Ecto neural progenitor cell (in vitro differentiated cells): ENCODE measurements around the gene IPCEF1.

ENCODE experiments used
- DNase-seq: peaks from one replicate; pipeline ENCODE4 v3.0.0-alpha.2; 2018; ENCODE audit warnings: low spot score

Gene IPCEF1

DNA sequence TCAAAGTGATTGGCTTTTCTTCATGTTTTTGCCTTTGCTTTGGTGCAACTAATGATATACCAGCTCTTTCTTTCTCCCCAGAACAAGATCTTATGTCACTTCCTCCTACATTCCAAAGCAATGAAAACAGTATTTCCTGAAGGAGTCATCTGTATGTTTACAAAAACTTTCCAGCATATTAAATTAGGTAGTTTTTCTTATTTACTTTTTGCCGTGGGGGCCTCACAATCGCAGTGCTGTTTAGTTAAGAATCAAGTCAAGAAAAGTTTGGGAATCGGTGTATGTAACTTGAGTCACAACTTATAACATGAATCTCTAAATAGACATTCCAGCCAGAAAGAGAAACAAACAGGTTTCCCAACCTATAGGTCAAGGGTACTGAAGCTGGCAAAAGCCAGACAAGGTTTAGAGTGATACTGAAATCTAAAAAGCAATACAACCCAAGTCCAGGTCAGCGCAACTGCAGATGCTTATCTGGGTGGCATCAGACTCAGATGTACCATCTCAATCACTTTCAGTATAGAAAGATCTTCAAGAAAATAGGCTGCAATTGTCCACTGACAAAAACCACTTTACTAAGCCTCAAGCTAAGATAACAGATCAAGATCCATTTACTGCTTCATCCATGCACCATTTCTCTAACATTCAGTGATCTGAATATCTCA lies 63.6 kb downstream of the IPCEF1 start:
- no peak for DNase-seq

DNA sequence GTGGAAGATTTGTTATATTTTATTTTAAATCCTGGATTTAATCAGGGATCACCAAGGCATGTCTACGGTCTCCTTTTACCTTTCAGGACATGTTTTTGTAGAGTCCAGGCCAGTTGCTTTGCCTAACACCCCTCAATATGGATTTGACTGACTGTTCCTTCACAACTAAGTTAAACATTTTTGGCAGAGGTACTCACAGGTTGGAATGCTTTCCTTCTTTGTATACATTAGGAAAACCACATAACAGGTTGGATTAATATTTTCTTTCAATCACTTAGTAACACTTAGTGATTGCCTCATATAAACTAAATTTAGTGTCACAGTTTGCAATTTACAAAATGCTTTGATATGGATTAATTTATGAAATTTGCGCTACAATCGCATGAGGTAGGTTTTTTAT lies 64.5 kb downstream of the IPCEF1 start:
- DNase-seq: no peak

DNA sequence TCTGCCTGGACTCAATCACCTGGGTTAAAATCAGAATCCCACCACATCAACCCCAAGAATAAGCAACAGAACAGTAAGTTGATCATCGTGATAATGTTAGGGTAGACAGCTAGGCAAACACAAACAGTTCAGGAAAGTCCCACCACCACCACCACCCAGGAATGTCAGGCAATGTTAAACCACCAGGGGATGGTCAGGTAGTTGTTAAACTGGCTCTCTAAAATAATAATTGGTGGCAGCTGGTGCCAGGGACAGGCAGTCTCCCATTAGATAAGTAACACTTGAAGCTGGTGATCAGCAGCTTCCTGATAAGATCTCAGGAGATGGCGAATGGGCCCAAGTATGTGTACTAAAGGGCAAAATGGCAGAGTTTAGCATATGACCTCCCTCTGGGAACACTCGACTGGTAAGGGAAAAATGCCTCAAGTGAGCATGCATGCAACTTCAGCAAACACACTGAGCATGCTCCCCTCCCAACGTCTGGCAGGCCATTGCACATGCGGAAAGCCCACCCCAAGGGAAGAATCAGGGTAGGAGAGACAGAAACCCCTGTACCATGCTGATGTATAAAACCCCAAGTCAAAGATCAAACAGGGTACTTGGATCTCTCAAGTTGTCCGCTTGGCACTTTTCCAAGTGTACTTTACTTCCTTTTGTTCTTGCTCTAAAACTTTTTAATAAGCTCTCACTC lies 66.6 kb downstream of the IPCEF1 start:
- no peak for DNase-seq

DNA sequence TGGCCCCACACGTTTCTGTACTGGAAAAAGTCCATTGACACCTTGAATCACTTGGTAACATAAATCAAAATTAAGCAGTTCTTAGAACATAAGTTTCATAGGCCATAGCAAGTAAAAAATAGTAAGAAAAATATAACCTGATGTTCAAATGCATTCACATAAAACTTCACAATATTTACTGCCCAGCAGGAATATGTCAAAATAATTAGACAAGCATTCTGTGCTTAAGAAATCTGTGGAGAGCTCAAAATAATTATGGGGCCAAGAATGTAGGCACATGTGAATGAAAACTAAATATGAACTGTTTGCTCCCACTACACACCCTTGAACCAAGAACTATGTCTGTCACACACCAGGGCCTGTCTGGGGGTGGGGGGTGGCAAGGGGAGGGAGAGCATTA lies 70.8 kb downstream of the IPCEF1 start:
- DNase-seq: no peak

DNA sequence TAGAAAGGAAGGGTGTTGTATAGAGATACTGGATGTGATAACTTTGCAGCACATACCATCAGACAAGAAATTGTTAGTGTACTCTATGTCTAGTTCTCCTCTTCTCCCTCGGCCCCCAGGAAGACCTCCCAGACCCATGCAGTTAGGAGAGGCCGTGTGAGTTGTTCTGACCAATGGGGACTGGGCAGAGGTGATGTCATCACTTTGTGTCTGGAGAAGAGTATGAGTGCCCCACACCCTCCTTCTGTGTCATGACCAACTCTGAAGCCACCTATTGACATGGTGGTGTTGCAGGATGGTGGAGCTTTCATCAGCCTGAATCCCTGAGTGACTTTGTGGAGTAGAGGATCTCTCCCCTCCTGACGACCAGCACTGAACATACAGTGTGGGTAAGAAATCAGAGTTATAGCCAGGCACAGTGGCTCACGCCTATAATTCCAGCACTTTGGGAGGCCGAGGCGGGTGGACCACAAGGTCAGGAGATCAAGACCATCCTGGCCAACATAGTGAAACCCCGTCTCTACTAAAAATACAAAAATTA lies 72.2 kb downstream of the IPCEF1 start:
- no peak for DNase-seq

DNA sequence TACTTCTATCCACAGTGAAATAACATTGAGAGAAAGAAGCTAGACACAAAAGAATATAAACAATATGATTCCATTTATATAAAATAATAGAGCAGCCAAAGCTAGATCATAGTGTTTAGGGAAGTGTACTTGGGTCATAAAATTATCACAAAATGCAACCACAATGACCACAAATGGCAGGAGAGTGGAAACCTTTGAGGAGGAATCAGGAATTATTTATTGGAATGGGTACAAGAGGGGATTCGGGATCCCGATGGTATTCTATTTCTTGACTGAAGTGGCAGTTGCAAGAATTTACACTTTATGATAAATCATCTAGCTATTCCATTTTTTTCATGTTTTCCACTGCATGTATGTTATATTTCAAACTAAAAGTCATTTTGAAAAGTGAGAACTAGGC lies 76.1 kb downstream of the IPCEF1 start:
- no peak for DNase-seq

DNA sequence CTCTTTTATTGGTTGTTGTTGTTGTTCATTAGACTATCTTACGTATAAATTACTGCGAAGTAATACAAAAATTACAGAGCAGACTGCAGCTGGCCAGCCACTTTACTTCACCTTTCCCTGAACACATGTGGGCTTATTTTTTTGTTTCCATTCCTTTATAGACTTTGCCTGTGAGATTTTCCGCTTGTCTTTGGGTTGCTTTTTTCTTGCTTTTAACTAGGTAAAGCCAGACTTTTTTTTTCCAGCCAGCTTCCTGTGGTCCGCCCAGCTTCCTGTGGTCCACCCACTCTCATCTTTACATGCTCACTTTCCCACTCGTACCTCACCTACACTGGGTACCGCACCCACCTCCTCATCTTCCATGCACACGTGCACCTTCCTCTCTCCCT lies 79.0 kb downstream of the IPCEF1 start:
- no peak for DNase-seq

DNA sequence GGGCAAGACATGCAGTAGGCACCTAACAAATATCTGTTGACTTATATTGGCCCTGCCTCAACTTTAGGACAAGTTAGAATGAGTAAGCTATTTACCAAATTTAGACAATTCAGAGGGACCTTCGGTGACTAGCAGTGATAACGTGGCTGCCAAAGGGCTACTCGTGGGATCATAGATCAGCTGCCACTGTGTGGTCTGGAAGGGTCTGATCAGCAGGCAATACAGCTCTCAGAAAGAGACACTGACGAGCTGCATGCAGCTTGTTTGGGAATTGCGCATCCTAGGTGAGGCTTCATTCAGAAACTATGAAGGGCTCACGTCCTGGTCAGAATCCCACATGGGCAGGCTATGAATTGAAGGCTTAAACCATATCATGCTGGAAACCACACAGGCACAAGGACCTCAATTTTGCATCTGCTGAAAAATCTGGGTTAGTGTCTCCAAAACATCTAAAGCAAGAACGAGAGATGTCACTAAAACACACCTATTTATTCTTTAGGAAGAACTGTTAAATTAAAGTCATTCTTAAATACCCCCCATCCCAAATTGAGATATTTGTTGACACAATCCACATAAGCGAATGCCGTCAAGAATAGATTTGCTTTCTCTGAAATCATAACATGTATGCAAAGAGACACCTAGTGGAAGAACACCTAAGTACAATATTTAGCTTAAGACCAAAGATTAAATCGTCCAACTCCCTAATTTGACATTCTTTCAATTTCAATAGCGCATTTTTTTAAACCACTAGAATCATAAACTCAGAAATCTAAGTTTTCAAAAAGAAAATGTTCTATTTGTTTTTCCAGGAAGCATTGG lies 79.6 kb downstream of the IPCEF1 start:
- DNase-seq: no peak

DNA sequence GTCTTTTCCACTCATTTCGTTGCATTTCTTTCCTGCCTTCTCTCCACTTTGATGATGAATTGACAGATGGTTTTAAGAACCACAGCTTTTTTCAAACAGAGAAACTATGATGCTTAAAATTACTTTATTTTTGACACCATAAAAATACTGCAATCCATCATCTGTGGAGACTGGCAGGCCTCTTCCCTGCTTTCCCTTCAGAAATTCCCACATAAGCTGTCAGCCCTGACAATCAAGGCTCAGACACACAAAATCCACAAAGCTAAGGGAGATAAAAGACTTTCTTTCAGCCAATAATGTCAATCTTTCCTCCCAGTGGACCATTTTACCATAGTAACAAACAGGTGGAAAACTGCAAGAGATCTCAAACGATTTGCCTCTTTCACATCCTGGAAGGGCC lies 82.4 kb downstream of the IPCEF1 start:
- no peak for DNase-seq

DNA sequence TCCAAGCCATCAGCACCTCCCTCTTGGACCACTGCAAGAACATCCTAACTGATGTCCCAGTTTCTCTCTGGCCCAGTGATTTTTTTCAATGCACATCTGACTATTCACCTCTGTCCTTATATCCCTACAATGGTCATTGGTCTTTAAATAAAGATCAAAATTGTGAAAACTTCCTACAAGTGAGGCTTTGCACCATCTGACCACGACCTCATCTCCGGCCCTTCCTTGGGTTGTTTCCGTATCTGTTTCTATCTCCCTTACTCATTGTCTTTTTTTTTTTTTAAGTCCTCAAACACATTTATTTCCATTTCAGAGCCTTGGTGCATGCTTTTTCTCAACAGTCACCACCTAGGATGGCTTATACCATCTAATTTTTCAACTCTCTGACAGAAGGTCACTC lies 88.1 kb downstream of the IPCEF1 start:
- no peak for DNase-seq

DNA sequence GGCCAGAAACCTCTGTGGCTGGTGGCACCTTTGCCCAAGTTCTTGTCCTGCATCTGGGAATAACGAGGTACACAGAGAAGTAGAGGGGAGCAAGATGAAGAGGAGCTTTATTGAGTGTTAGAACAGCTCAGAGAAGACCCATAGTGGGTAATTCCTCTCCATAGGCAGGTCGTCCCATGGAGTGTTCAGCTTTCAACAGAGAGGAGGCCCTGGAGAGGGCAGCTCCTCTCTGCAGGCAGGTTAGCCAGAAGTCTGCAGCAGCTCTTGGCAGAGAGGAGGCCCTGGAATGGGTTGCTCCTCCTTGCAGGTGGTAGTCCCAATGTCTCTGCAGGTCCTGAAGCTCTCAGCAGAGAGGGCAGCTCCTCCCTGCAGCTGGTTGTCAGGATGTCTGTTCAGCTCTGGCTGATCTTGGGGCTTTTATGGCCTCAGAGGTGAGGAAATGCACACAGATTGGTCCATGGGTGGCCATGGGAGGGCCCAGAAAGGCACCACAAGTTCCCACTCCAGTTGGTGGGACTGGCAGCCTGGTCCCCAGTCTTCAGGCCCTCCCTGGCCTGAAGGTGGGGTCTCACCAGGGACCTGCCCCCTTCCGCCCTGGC lies 89.0 kb downstream of the IPCEF1 start:
- DNase-seq: no peak

DNA sequence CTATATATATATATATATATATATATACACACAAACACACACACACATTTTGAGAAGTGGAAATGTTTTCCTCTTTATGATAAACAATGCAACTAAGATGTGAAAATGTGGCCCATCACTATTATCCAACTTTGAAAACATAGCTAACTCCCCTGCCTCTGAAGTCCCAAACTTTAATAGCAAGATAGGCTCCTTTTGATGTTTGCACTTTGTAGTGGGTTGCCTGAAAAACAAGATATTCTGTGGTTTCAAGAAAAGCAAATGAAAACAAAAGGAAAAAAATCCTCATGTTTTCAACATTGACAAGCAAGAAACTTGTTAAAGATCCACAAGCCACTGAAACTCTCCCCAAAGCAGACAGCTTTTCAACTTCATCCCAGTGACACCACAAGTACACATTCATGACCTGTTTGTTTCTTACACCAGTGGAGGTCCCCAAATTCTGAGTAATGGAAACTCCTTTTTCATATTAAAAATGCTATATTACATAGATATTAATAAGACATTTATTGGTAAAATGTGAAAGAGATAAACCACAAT lies 90.0 kb downstream of the IPCEF1 start:
- no peak for DNase-seq

DNA sequence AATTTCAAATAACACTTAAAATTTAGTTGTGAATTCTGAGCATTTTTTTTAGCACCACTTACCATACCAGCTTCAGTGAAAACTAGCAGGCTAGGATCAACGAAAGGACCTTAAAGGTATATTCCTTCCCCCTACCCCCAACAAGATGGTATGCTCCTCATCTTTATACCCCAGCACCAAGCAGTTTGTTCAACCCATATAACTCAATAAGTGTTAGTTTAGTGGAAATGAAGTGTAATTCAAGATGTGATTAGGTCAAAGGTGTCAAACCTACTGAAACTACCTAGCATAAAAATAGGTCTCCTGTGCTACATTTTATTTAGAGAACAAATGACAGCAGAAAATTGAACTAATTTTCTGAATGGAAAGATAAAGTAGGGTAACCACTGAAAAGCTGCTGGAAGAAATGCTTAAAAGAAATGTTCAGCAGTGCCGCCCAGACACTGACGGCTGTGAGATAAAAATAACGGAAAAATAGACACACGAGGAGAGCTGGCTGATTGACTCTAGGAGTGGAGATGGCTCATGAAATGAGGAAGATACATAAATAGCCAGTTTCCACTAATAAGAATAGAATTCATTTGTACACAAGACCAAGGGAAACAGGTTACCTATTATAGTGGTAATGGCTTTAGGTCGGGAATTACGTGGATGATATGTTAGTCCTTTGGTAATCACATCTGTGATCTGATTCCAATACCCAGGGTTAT lies 94.8 kb downstream of the IPCEF1 start:
- no peak for DNase-seq

DNA sequence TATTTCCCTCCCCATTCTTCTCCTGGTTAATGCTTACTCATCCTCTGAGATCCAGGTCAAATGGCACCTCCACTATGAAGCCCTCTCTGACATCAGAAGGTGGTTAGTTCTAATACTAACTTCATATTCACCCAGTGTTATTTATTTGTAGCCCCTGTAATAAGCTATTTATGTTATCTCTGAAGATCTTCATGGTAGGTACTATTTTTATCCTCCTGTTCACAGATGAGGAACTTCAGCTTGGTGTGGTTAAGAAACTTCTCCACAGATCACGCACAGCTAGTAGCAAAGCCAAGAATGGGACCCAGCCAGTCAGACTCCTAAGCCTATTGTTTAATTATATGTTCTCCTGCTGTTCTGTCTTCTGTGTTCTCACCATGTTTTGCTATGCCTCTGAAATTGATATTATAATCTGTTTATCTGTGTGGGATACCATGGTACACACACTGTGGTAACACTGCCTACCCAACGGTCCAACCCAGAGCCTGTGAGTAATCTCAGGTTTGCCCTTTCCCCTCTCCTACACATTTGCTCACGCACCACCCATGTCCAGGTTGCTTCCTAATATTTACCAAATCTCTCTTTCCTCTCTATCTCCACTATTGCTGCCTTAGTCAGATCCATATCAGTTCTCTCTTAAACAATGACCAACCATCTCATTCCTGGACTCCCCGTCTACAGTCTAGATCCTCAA lies 98.4 kb downstream of the IPCEF1 start:
- no peak for DNase-seq

DNA sequence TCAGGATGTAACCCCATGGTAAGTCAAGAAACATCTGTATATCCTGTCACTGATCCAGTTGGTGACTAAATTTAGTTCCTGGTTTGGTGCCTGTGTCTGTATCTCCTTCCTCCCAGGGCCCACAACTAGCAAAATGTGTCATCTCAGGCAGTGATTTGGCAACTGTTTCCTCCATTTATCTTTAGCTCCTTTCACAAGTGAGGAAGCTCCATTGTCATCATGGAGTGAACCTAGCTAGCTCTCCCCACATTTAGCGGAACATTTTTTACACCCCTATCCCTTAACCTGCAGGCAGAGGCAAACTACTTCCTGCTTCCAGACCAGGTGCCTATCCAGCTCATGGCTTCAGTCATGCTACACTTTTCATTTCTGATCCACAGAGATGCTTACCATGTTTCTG lies 99.5 kb downstream of the IPCEF1 start:
- no peak for DNase-seq

DNA sequence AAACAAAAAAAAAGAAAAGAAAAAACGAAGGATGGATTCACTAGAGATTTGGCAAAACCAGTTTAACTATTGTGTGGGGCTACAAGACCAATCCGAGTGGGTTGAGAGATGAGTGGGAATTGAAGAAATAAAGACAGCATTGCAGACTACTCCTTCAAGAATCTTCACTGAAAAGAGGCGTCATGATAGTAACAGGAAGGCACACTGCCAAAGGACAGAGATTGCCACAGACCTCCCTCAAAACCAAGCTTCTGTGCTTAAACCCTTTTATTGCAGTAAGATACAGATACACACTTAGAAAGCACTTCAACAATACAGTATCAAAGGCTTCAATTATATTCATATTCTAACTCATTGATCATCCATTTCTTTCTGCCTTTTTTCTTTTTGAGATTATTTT lies 103.9 kb downstream of the IPCEF1 start:
- DNase-seq: no peak

DNA sequence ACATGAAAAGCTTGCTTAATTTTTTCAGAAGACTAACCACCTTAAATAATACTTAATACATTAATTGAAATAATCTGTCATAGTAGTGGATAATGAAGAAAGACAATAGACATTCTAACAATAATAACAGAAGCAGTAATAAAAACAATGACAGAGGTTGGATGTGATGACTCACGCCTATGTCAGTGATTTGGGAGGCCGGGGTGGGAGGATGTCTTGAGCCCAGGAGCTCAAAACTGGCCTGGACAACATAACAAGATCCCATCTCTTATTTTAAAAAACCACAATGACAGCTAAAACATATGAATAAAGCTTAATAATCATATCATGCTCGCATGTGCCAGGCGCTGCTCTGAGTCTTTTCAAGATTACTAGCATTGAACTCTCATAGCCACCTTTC lies 105.5 kb downstream of the IPCEF1 start:
- no peak for DNase-seq

DNA sequence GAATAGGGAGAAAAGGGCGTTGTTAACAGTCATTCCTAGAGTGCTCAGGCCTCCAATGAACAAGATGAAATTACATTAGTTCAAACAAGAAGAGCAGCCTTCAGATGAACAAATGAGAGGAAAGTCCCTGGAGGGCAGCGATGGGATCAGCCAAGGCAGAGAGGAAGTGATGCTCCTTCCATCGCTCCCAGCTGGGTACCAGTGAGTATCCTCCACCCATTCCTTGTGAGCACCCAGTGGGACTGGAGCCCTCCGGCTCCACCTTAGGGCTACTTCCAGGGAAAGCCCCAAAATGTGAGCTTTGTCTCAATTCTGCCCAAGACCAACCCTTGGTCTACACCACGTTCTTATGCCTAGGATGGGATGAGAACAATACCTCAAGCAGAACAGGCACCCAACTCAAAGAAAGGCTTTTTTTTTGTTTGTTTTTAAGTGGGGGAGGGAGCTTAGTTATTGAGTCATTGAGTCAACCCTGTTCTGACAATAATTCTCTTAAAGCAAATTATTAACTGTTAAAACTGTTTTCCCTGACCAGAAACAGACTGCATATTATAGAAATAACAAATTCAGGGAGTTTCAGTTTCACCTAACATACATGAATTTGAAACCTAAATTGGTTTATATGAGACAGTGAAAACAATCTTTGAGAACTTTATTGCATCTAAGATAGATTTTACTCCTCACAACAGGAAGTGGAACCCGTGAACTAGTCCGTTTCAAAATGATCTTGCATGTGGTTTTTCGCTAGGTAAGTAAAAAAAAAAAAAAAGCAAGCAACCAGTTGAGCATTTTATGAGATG lies 106.9 kb downstream of the IPCEF1 start:
- DNase-seq: no peak

DNA sequence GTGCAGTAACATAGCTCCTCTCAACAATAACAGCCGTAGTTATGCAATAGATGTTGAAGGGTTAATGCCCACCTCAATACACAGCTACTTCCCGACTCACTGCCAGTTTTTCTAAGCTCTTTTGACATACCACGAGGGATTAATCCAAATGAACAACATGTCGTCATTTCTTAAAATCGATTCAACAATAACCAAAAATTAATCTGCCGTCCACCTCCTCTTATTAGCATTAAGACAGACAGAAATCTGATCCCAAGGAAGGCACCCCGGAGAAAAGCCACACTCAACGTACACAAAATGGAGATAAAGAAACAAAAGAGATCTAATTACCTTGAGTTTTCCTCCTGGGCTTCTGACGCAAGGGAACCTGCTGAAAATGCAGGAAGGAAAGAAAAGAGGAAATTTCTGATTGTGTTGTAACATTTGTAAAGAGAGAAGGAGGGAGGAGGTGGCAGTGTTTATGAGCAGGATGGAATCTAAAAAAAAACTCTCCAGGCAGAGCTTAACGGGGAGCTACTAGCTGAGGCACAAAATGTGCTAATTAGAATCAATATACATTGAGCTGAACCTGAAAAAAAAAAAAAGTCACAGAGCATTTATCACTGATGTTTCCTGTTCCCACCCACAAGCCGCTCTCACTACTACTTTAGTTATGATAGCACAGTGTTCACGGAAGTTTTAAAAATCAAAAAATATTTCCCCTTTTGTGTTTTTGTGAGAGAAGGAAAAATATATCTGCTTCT lies 109.3 kb downstream of the IPCEF1 start:
- DNase-seq: no peak
